ENCODE results near the gene CKAP5. TPM values are rescaled to one million over a fixed set of nuclear protein-coding genes. Genes with fewer than 3 reads are reported as not detected.
A peak's percentile ranks its signal among the peaks of the same experiment; 100 is the strongest.

Gene CKAP5
- total RNA-seq, 1 donor from 2014 or later, result 193 TPM

DNA sequence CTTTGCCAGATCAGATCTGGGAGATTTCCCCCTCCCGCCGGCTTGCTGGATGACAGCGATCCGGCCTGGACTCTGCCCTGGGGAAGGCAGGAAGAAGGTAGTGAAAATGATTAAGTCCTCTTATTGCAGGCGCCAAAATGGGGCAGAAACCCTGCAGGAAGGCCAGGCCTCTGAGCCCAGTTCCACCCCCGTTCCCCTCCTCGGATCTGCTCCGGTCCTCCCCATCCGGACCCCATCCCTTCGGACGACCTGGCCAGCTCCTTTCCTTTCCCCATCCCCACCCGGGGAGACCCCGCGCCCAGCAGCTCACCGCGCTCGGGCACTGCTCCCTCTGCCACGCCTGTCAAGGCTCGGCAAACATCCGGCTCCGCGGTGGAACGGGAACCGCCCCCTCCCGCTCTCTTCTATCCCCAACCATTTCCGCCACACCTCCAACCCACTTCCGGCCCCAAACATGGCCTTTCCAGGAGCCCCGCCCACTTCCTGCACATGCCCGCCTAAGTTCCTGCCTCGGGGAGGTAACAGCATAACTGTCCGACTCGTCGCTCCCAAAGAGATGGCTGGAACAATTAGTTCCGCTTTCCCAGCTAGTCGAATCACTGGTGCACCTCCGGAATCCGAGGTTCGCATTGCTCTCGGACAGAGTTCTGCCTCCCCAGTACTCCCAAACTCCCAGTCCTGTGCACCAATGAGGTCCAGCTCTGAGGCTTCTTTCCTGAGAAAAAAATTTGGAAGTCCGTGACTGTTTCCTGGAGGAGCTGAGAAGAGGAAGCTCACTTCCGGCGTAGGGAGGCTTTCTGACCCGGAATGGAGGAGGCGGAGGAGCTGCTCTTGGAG is 145.6 kb downstream of the CKAP5 start, which contains the start of the genes ARHGAP1 and ZNF408:
ARHGAP1 (minus strand) TSS at position 379 of the 837 bp plus-strand sequence. CDS start 4,512 bp downstream, outside the sequence.
ZNF408 (plus strand) TSS at position 791 of the 837 bp plus-strand sequence; CDS start at position 808, 17 bp downstream.
- H3K27ac Mint-ChIP-seq (ENCODE audit: unreplicated experiment), result peak within 1 kb of the TSS; percentile 100
- peak within 1 kb of the TSS; percentile 97 for H3K4me3 Mint-ChIP-seq (ENCODE audit: unreplicated experiment)
- peaks cover 6% of the 10 kb centered on the region for H3K4me1 Mint-ChIP-seq (ENCODE audit: low read depth, unreplicated experiment)

DNA sequence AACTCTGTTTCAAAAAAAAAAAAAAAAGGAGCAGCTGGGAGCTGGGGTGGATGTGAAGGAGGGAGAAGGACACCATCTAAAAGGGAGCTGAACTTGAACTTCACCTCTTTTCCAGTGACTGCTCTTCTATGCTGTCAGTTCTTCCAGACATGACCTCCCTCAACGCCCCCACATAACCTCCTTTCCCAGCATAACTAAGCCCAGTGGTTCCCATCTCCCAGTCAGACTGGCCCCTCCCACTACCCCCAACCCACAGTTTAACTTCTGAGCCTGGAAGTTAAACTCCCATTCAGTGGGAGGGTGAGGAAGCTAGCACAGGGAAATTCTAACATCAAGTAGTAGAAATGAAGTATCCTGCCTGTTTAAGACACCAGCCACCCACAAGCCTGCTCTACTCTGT is 147.5 kb downstream of the CKAP5 start:
- no peaks in the 10 kb centered on the region for H3K36me3 Mint-ChIP-seq (ENCODE audit: unreplicated experiment)
- TF ChIP-seq, protein P1, sequence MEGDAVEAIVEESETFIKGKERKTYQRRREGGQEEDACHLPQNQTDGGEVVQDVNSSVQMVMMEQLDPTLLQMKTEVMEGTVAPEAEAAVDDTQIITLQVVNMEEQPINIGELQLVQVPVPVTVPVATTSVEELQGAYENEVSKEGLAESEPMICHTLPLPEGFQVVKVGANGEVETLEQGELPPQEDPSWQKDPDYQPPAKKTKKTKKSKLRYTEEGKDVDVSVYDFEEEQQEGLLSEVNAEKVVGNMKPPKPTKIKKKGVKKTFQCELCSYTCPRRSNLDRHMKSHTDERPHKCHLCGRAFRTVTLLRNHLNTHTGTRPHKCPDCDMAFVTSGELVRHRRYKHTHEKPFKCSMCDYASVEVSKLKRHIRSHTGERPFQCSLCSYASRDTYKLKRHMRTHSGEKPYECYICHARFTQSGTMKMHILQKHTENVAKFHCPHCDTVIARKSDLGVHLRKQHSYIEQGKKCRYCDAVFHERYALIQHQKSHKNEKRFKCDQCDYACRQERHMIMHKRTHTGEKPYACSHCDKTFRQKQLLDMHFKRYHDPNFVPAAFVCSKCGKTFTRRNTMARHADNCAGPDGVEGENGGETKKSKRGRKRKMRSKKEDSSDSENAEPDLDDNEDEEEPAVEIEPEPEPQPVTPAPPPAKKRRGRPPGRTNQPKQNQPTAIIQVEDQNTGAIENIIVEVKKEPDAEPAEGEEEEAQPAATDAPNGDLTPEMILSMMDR (IDR thresholded peaks at IDR 0.05; ENCODE audit: partially characterized antibody, unreplicated experiment), result no peak
- H3K27ac Mint-ChIP-seq (ENCODE audit: unreplicated experiment), result no peak overlapping the region
- H3K9me3 Mint-ChIP-seq (ENCODE audit: unreplicated experiment), result peaks cover 1% of the 10 kb centered on the region
- H3K4me1 Mint-ChIP-seq (ENCODE audit: low read depth, unreplicated experiment), result peaks cover 13% of the 10 kb centered on the region
- peaks cover 12% of the 10 kb centered on the region for H3K27me3 Mint-ChIP-seq (ENCODE audit: unreplicated experiment)
- no peak overlapping the region for H3K4me3 Mint-ChIP-seq (ENCODE audit: unreplicated experiment)
- no peak for DNase-seq

More for the DNA sequence above, 145.6 kb downstream of the CKAP5 start, which contains the start of the genes ARHGAP1 and ZNF408:
- TF ChIP-seq, protein P1 (IDR thresholded peaks at IDR 0.05; ENCODE audit: partially characterized antibody, unreplicated experiment), result no peak
- Mint-ChIP-seq H3K27me3 (ENCODE audit: unreplicated experiment) (peaks cover 10% of the 10 kb centered on the region), H3K9me3 (ENCODE audit: unreplicated experiment) (peaks cover 2% of the 10 kb centered on the region), H3K36me3 (ENCODE audit: unreplicated experiment) (no peaks in the 10 kb centered on the region)
- peak; percentile 98 for DNase-seq

DNA sequence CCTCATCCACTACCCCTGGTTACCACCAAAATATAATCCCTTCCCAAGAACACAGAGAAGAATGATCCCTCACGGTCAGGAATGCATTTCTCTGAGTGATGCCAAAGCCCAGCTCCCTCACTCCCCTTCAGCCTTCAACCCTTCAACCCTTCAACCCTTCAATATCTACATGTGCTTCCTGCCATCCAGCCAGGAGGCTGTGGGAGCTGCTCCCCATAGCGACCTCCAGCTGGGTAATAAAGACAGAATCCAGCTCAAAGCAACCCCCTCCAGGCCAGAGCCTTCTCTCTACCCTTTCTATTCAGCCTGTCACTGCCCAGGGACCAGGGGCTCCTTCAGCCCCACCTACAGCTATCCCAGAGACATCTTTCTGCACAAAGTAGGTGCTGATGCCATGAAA is 148.4 kb downstream of the CKAP5 start:
- peaks cover 1% of the 10 kb centered on the region for H3K9me3 Mint-ChIP-seq (ENCODE audit: unreplicated experiment)
- DNase-seq, result no peak
- TF ChIP-seq, protein P1 (IDR thresholded peaks at IDR 0.05; ENCODE audit: partially characterized antibody, unreplicated experiment), result no peak
- peaks cover 13% of the 10 kb centered on the region for H3K4me1 Mint-ChIP-seq (ENCODE audit: low read depth, unreplicated experiment)
- H3K27me3 Mint-ChIP-seq (ENCODE audit: unreplicated experiment), result peaks cover 12% of the 10 kb centered on the region
- H3K4me3 Mint-ChIP-seq (ENCODE audit: unreplicated experiment), result peak overlapping the region; percentile 25
- H3K36me3 Mint-ChIP-seq (ENCODE audit: unreplicated experiment), result no peaks in the 10 kb centered on the region
- peak overlapping the region; percentile 21 for H3K27ac Mint-ChIP-seq (ENCODE audit: unreplicated experiment)

DNA sequence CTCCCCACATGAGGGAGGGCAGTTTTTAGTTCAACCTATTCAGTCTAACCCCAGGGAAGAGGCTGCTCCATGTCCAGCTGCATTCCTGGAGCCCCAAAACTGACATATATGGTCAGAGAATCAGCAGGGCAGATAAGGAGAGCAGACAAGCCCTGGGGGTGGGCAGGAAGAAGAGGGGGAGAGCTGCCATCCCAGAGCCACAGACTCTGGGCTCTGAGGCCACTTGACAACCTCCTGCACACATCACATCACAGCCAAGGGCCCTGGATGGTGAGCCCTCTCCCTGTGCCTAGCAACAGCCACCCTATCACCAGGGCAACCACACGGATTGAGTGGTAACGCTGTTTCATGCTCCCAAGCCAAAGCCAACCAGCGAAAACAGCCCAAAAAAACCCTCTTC is 148.8 kb downstream of the CKAP5 start:
- Mint-ChIP-seq H3K9me3 (ENCODE audit: unreplicated experiment) (peaks cover 1% of the 10 kb centered on the region), H3K27ac (ENCODE audit: unreplicated experiment) (peak overlapping the region; percentile 21), H3K36me3 (ENCODE audit: unreplicated experiment) (no peaks in the 10 kb centered on the region), H3K4me1 (ENCODE audit: low read depth, unreplicated experiment) (peaks cover 13% of the 10 kb centered on the region), H3K4me3 (ENCODE audit: unreplicated experiment) (no peak overlapping the region), H3K27me3 (ENCODE audit: unreplicated experiment) (peaks cover 12% of the 10 kb centered on the region)
- TF ChIP-seq, protein P1 (IDR thresholded peaks at IDR 0.05; ENCODE audit: partially characterized antibody, unreplicated experiment), result no peak
- no peak for DNase-seq

DNA sequence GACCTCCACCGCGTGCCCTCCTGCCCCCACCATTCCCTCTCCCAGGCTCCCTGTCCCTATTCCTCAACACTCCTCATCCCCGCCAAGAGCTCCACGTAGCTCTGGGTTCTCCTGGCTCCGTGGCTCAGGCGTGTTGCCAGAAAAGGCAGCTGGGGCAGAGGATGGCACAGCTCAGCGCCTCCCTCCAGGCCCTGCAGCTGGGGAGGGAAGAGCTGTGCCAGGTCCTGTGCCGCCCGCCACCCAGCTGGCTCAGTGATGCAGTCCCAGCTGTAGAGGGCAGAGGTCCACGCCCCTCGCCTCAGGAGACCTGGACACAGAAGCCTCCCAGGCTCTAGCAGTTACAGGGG is 149.9 kb downstream of the CKAP5 start:
- Mint-ChIP-seq H3K27ac (ENCODE audit: unreplicated experiment) (no peak overlapping the region), H3K4me1 (ENCODE audit: low read depth, unreplicated experiment) (peaks cover 11% of the 10 kb centered on the region), H3K36me3 (ENCODE audit: unreplicated experiment) (no peaks in the 10 kb centered on the region), H3K27me3 (ENCODE audit: unreplicated experiment) (peaks cover 12% of the 10 kb centered on the region), H3K4me3 (ENCODE audit: unreplicated experiment) (no peak overlapping the region), H3K9me3 (ENCODE audit: unreplicated experiment) (peaks cover 1% of the 10 kb centered on the region)
- TF ChIP-seq, protein P1 (IDR thresholded peaks at IDR 0.05; ENCODE audit: partially characterized antibody, unreplicated experiment), result no peak
- no peak for DNase-seq

Data from glutamatergic neuron (in vitro differentiated cells).